ENCODE data around the gene RPL6. TPM values are rescaled to one million over a fixed set of nuclear protein-coding genes. Genes with fewer than 3 reads are reported as not detected.

RPL6 gene
- total RNA-seq, 1 experiment from 2014 or later, result 1,495 TPM

- DNase-seq (ENCODE audit: low read depth), result no peak
Observed at GRCh38 chr12:112380663-112381405, 28.6 kb downstream of the RPL6 start.

- DNase-seq (ENCODE audit: low read depth), result no peak
Observed at GRCh38 chr12:112375105-112375504, 34.3 kb downstream of the RPL6 start.

DNA sequence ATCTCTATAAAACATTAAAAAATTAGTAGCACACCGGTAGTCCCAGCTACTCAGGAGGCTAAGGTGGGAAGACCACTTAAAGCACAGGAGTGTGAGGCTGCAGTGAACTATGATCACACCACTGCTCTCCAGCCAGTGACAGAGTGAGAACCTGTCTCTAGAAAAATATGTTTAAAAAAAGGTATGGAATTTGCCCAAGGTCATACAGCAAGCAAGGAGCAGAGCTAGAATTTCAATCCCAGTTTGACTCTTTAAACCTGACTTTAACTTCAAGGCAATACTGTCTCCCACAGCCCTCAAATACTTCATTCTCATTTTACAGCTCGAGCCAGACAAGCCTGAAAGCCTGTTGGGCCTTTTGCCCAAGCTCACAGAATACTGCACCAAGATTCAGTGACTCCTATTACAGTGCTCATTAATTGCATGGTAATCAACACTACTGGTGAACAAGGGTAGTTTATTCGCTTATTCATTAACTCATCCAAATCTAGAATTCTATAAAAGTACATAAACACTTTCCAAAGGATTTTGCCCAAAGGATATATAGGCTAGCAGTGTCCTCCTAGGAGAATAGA lies 35.2 kb downstream of the RPL6 start:
- DNase-seq (ENCODE audit: low read depth), result no peak

DNA sequence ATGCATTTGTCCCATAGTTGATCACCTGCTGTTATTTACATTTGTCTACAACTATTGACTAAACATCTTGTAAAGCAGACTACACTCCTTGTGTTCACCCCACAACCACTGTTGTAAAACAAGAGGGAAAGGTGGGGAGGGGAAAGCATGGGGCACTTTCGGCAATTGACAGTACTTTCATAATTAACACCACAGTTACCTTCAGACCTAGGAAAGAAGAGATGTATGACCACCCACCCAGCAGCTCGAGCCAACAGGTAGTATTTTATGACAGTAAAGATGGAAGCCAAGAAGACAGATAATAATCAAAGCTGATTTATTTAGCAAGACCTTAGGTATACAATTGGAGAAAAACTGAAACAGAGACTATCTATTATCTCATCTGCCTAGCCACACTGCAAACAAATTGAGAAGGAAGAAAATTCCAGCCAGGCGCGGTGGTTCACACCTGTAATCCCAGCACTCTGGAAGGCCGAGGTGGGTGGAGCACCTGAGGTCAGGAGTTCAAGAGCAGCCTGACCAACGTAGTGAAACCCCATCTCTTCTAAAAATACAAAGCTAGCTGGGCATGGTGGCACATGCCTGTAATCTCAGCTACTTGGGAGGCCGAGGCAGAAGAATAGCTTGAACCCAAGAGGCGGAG lies 38.4 kb downstream of the RPL6 start:
- DNase-seq (ENCODE audit: low read depth), result no peak

DNA sequence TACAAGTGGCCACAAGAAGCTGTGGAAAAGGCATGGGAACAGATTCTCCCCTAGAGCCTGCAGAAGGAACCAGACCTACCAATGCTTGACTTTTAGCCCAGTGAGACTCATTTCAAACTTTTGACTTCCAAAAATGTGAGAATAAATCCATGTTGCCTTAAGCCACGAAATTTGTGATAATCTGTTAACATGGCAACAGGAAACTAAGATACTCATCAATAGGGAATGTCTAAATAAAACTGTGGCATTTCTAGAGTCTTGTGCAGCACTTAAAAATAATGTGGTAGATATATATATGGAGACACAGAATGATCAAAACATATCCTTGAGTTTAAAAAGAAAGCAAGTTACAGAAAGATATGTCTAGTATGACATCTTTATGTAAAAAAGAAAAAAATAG lies 39.2 kb downstream of the RPL6 start:
- no peak for DNase-seq (ENCODE audit: low read depth)

GRCh38 chr12:112368856-112369255 lies 40.5 kb downstream of the RPL6 start:
- no peak for DNase-seq (ENCODE audit: low read depth)

DNA sequence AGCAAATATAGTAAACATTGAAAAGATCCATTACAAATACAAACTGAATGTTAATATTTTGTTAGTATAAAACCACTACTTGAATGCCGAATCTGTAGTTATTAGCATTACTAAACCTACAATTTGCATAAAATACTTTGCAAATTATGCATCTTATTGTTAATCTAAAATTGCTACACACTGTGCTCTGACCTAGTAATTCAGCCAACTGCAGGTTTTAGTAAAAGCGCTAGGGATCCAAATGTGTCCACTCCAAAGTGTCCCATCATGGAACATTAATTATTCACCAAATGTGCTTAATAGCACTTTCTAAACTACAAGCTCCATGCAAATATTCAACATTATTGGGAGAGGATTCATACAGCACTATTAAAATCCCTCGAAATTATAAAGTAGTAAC lies 41.4 kb downstream of the RPL6 start:
- no peak for DNase-seq (ENCODE audit: low read depth)

DNA sequence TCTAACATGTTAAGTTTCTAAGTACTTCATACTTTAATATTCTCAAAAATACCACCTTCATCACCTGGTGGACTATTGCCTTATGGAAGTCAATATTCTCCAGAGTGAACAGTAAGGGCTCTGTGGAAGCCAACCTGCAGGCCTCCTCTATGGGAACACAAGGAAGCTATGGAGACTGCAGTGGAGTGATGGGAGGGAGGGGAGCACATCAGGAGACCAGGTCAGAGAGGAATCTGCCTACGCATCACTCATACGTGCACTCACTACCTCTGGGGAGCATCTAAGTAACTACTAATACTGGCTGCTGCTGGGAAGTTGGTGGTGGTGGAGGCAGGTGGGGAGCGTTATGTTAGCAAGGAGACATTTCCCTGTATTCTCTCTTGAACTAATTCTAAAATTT lies 47.1 kb downstream of the RPL6 start:
- DNase-seq (ENCODE audit: low read depth), result no peak

GRCh38 chr12:112361271-112361670 lies 48.1 kb downstream of the RPL6 start:
- DNase-seq (ENCODE audit: low read depth), result no peak

DNA sequence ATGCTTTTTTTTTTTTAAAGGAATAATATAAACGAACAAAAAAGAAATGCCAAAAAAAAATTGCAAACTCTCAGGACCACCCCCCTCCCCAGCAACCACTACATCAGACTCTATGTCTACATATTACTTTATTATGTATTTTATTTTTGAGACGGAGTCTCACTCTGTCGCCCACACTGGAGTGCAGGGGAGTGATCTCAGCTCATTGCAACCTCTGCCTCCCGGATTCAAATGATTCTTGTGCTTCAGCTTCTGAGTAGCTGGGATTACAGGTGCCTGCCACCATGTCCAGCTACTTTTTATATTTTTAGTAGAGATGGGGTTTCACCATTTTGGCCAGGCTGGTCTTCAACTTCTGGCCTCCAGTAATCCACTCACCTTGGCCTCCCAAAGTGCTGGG lies 50.1 kb downstream of the RPL6 start:
- DNase-seq (ENCODE audit: low read depth), result no peak

DNA sequence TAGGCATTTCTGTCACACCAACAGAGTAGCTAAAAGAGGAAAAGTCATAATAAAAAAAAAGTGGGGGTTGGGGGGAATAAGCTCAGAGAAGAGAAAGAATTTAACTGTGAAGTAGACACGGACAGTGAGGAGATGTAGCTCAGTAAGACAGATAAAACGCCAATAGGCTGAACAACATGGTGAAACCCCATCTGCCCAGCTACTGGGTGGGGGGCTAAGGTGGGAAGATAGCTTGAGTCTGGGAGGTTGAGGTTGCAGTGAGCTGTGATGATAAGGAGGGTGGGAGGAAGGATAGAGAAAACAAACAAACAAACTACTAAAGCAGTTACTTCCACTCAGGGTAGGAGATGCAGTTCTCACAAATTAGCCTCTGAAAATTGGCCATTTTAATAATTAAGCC lies 52.2 kb downstream of the RPL6 start:
- no peak for DNase-seq (ENCODE audit: low read depth)

Other genes starting within 250 kb of the RPL6 start
- 5.8 and 9.5 TPM in 2 replicates for gene HECTD4, start 27.2 kb downstream of the RPL6 start, total RNA-seq (2014; rRNA removed; shearing (Covaris generic))
- gene PTPN11, start 9.3 kb upstream of the RPL6 start, total RNA-seq (2014; rRNA removed; shearing (Covaris generic)), result 43.1 and 45.4 TPM in 2 replicates

Measured in RPMI7951 (cell line).